A673 (cell line): Measurements from ENCODE around the gene LCN10. TPM values are rescaled to one million over a fixed set of nuclear protein-coding genes. Genes with fewer than 3 reads are reported as not detected.

Source experiments
- BruUV-seq: library from RNA; stranded (reverse); fragments of 400-500 nt; replicated peaks from 2 replicates; lab custom pipeline; 2021; lab: Mats Ljungman, UMichigan
- CTCF ChIA-PET: fragments of 300-600 bp; sonication (Branson Sonifier 250); formaldehyde crosslinking; loops from one replicate; lab custom pipeline; 2022; ENCODE audit warnings: antibody characterized with exemption; lab: Charles Lee
- POLR2A ChIA-PET: fragments of 300-600 bp; sonication (Branson Sonifier 250); formaldehyde crosslinking; loops from one replicate; lab custom pipeline; 2022; ENCODE audit warnings: antibody characterized with exemption; ENCODE audit not compliant: low non-redundant PET; lab: Charles Lee
- DNase-seq: peaks from one replicate; pipeline ENCODE4 v3.0.0-alpha.2; 2015; ENCODE audit warnings: low spot score
- H3K27ac ChIP-seq: fragments of 200-600 bp; sonication (generic); 2 replicates; pipeline ENCODE4 v1.5.1; 2016; ENCODE audit warnings: mixed run types, low read depth, mild to moderate bottlenecking, mixed read lengths, antibody characterized with exemption, low read length; ENCODE audit not compliant: poor library complexity, severe bottlenecking
- H3K27me3 ChIP-seq: fragments of 200-600 bp; sonication (generic); replicated peaks from 2 replicates; pipeline ENCODE4 v1.6.1; 2017; ENCODE audit warnings: mixed run types, low read depth, mild to moderate bottlenecking, mixed read lengths, antibody characterized with exemption, low read length; ENCODE audit not compliant: insufficient read depth, poor library complexity
- H3K36me3 ChIP-seq: fragments of 200-600 bp; sonication (generic); 2 replicates; pipeline ENCODE4 v1.6.1; 2016; ENCODE audit warnings: mixed run types, mild to moderate bottlenecking, mixed read lengths, antibody characterized with exemption, low read length; ENCODE audit not compliant: insufficient read depth, poor library complexity, severe bottlenecking
- H3K4me1 ChIP-seq: fragments of 200-600 bp; sonication (generic); 2 replicates; pipeline ENCODE4 v1.6.1; 2017; ENCODE audit warnings: mixed run types, mild to moderate bottlenecking, mixed read lengths, antibody characterized with exemption, low read length; ENCODE audit not compliant: insufficient read depth, poor library complexity, severe bottlenecking
- H3K4me3 ChIP-seq: fragments of 200-600 bp; sonication (generic); 2 replicates; pipeline ENCODE4 v1.5.1; 2016; ENCODE audit warnings: low read depth, mixed run types, mild to moderate bottlenecking, mixed read lengths, low read length; ENCODE audit not compliant: poor library complexity, severe bottlenecking
- H3K9me3 ChIP-seq: fragments of 200-600 bp; sonication (generic); 2 replicates; pipeline ENCODE4 v1.6.1; 2016; ENCODE audit warnings: mixed run types, low read depth, mild to moderate bottlenecking, mixed read lengths, antibody characterized with exemption, low read length; ENCODE audit not compliant: poor library complexity, severe bottlenecking
- EZH2 ChIP-seq: fragments of 200-600 bp; sonication (generic); IDR thresholded peaks from 2 replicates; pipeline ENCODE4 v1.6.1; 2017; ENCODE audit warnings: borderline replicate concordance, low read depth, mild to moderate bottlenecking, mixed read lengths, antibody characterized with exemption, low read length; ENCODE audit not compliant: poor library complexity, severe bottlenecking
- intact Hi-C: fragments of 100-400 bp; cut with micrococcal nuclease; formaldehyde crosslinking; loops from one replicate; pipeline ENCODE4 v1.10.0; 2022; ENCODE audit not compliant: unreplicated experiment
- total RNA-seq: library from RNA; stranded (reverse); gene quantifications from 2 replicates; pipeline ENCODE4 v1.2.3, GENCODE V29; 2021
- TF ChIP-seq, protein P1 (sequence below): fragments of 300-800, 200-600 bp; sonication (generic); conservative IDR thresholded peaks from 2 replicates; pipeline ENCODE4 v1.5.1; 2017; ENCODE audit warnings: low read depth, mild to moderate bottlenecking, antibody characterized with exemption, low read length, moderate library complexity, mixed read lengths

LCN10 gene
- total RNA-seq, 1 experiment from 2014 or later, result 0.15 TPM

DNA sequence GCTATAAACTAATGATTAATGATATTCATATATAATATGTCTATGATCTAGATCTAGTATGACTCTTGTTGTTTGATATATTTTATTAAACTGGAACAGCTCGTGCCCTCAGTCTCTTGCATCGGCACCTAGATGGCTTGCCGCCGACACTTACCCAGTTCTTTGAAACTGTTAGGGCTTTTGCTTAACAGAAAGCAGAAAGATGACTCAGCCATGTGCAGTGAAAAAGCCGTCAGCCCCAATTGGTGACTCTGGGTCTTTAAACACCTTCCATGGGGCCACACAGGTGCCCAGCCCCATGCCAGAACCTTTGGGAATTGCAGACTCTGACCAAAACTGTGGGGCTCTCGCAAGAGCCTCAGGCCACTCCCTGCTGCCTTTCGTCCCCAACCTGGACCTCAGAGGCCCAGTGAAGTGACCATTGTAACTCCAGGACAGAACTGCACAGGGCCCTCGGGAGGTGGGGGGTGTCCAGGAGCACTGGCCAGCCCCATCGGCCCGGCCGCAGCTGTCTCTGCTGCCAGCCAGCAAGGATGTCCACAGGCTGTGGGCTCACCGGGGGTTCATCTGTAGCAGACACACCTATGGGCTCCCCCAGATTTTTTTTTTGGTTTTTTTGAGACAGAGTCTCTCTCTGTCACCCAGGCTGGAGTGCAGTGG, 7.8 kb downstream of the LCN10 start:
- no TSS peak for BruUV-seq
- no peak overlapping the region for H3K27ac ChIP-seq
- H3K4me1 ChIP-seq, result peaks cover 4% of the 10 kb centered on the region
- ChIA-PET CTCF (no interaction called here), POLR2A (no interaction called here)
- DNase-seq, result no peak
- no peak overlapping the region for H3K4me3 ChIP-seq
- H3K36me3 ChIP-seq, result no peaks in the 10 kb centered on the region
- no peaks in the 10 kb centered on the region for H3K27me3 ChIP-seq
- H3K9me3 ChIP-seq, result no peaks in the 10 kb centered on the region
- intact Hi-C loops, result no loop called here
- TF ChIP-seq EZH2, result no peak
- TF ChIP-seq, protein P1, sequence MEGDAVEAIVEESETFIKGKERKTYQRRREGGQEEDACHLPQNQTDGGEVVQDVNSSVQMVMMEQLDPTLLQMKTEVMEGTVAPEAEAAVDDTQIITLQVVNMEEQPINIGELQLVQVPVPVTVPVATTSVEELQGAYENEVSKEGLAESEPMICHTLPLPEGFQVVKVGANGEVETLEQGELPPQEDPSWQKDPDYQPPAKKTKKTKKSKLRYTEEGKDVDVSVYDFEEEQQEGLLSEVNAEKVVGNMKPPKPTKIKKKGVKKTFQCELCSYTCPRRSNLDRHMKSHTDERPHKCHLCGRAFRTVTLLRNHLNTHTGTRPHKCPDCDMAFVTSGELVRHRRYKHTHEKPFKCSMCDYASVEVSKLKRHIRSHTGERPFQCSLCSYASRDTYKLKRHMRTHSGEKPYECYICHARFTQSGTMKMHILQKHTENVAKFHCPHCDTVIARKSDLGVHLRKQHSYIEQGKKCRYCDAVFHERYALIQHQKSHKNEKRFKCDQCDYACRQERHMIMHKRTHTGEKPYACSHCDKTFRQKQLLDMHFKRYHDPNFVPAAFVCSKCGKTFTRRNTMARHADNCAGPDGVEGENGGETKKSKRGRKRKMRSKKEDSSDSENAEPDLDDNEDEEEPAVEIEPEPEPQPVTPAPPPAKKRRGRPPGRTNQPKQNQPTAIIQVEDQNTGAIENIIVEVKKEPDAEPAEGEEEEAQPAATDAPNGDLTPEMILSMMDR, result no peak

DNA sequence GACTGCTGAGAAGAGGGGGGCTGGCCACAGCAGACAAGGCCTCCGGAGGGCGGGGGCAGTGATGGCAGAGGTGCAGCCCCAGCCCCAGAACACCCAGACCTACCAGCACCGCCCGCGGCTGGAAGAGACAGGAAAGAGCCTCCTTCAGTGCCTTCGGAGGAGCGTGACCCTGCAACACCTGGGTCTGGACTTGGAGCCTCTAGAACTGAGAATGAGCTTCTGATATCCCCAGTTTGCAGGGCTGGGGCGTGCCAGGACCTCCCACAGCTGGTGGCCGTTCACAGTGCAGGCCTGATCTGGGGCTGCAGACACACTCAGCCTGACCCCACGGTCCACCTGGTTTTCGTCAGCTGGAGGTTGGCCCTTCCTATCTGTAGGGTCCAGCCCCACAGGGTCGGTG, 9.1 kb downstream of the LCN10 start:
- POLR2A ChIA-PET, result no interaction called here
- Histone ChIP-seq H3K27ac (no peak overlapping the region), H3K36me3 (no peaks in the 10 kb centered on the region), H3K4me1 (peaks cover 5% of the 10 kb centered on the region), H3K27me3 (no peaks in the 10 kb centered on the region), H3K9me3 (no peaks in the 10 kb centered on the region), H3K4me3 (no peak overlapping the region)
- no peak for DNase-seq
- intact Hi-C loops, result no loop called here
- TF ChIP-seq EZH2, result no peak
- TF ChIP-seq, protein P1, result no peak
- CTCF ChIA-PET, result no interaction called here
- BruUV-seq, result no TSS peak

DNA sequence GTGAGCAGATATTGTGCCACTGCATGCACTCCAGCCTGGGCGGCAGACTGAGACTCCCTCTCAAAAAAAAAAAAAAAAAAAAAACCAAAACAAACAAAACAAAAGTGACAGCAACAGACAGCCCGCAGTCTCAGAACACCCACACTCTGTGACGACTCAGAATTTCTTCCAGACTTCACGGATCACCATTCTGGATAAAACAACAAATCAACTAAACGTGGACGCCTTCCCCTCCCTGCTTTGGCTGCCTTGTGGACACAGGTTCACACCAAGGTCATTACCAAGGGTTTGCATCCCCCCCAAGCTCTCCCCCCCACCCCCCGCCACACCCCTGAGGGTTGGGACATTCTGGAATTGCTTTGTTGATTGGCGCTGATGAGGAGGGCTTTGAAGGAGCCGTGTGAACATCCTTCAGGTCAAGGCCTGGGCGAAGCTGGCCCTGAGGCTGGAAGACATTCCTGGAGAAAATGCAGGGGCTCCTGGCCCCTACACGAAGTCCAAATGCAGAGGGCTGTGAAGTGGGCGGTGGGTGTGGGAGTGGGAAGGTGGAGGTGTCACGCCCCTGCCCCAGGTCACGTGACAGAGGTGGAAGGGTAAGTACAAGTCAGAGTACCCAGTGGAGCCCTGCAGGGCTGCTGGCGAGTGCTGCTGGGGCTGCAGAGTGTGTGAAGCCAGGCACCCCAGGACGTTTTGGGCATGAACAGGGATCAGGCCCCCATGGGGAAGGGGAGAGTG, 10.1 kb downstream of the LCN10 start:
- peaks cover 5% of the 10 kb centered on the region for H3K4me1 ChIP-seq
- no peak for DNase-seq
- no TSS peak for BruUV-seq
- H3K4me3 ChIP-seq, result no peak overlapping the region
- H3K27ac ChIP-seq, result no peak overlapping the region
- H3K9me3 ChIP-seq, result no peaks in the 10 kb centered on the region
- POLR2A ChIA-PET, result no interaction called here
- CTCF ChIA-PET, result no interaction called here
- TF ChIP-seq, protein P1, result no peak
- no peak for TF ChIP-seq EZH2
- no peaks in the 10 kb centered on the region for H3K36me3 ChIP-seq
- H3K27me3 ChIP-seq, result no peaks in the 10 kb centered on the region
- intact Hi-C loops, result no loop called here
